KMS-11 (cell line): ENCODE data around the gene GGN.

Source experiments
- H2AFZ ChIP-seq: fragments of 200-600 bp; sonication (generic); 2 replicates; pipeline ENCODE4 v1.6.1; 2016; ENCODE audit warnings: antibody characterized with exemption, mixed run types, low read depth
- H3K27ac ChIP-seq: fragments of 200-600 bp; sonication (generic); 2 replicates; pipeline ENCODE4 v1.6.1; 2016; ENCODE audit warnings: mild to moderate bottlenecking, mixed run types
- H3K27me3 ChIP-seq: fragments of 200-600 bp; sonication (generic); 2 replicates; pipeline ENCODE4 v1.6.1; 2017; ENCODE audit warnings: mild to moderate bottlenecking, low read depth, mixed run types, moderate library complexity; ENCODE audit not compliant: insufficient read depth
- H3K36me3 ChIP-seq: fragments of 200-600 bp; sonication (generic); 2 replicates; pipeline ENCODE4 v1.6.1; 2017; ENCODE audit warnings: mild to moderate bottlenecking, mixed run types; ENCODE audit not compliant: insufficient read depth
- H3K4me1 ChIP-seq: fragments of 200-600 bp; sonication (generic); 2 replicates; pipeline ENCODE4 v1.6.1; 2016; ENCODE audit warnings: mild to moderate bottlenecking, low read depth, mixed run types; ENCODE audit not compliant: poor library complexity, severe bottlenecking
- H3K4me2 ChIP-seq: fragments of 200-600 bp; sonication (generic); 2 replicates; pipeline ENCODE4 v1.7.0; 2016; ENCODE audit warnings: mild to moderate bottlenecking, mixed run types
- H3K4me3 ChIP-seq: fragments of 200-600 bp; sonication (generic); IDR thresholded peaks from 2 replicates; pipeline ENCODE4 v1.6.1; 2017; ENCODE audit warnings: low read depth, low read length, mixed read lengths; ENCODE audit not compliant: insufficient read depth
- H3K79me2 ChIP-seq: fragments of 200-600 bp; sonication (generic); 2 replicates; pipeline ENCODE4 v1.6.1; 2016; ENCODE audit warnings: low read depth, mixed run types; ENCODE audit not compliant: insufficient read depth
- H3K9ac ChIP-seq: fragments of 200-600 bp; sonication (generic); 2 replicates; pipeline ENCODE4 v1.6.1; 2016; ENCODE audit warnings: mild to moderate bottlenecking, mixed run types
- H4K20me1 ChIP-seq: fragments of 200-600 bp; sonication (generic); 2 replicates; pipeline ENCODE4 v1.6.1; 2016; ENCODE audit warnings: mild to moderate bottlenecking, mixed run types; ENCODE audit not compliant: insufficient read depth
- CTCF ChIP-seq: fragments of 200-600 bp; sonication (generic); conservative IDR thresholded peaks from 2 replicates; pipeline ENCODE4 v1.6.1; 2017; ENCODE audit warnings: low read depth, mild to moderate bottlenecking, antibody characterized with exemption, low read length, moderate library complexity, mixed read lengths

The GGN gene

GRCh38 chr19:38409631-38410133 lies 21.8 kb upstream of the GGN start:
- Histone ChIP-seq H4K20me1 (no peaks in the 10 kb centered on the region), H3K27me3 (peaks cover 8% of the 10 kb centered on the region; the same call in 1 of the 2 replicates)
- TF ChIP-seq CTCF, result no peak

DNA sequence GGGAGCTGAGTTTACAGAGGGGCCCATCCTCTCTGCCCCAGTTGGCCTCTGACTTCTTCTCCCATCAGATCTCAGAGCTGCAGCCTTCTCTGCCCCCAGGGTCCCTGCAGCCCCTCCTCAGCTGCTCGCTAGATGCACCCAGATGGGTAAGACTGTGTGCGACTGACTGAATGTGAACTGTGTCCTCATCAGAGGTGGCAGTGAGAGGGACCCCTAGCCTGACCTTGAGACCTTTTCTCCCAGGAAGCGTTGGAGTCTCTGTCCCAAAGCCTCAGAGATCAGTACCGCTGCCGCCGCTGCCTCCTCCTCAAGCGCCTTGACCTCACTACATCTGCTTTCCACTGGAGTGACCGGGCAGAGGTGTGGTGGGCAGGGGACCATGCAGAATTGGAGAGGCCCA lies 17.4 kb upstream of the GGN start:
- Histone ChIP-seq H3K4me3 (no peak overlapping the region), H3K36me3 (no peaks in the 10 kb centered on the region), H4K20me1 (no peaks in the 10 kb centered on the region), H3K27ac (no peak overlapping the region), H3K79me2 (no peaks in the 10 kb centered on the region), H3K27me3 (no peaks in the 10 kb centered on the region), H3K4me1 (no peaks in the 10 kb centered on the region), H3K4me2 (no peak overlapping the region), H3K9ac (no peak overlapping the region), H2AFZ (no peak overlapping the region)
- no peak for TF ChIP-seq CTCF

More at GRCh38 chr19:38409631-38410133, 21.8 kb upstream of the GGN start:
- H3K27ac ChIP-seq, result no peak overlapping the region
- H3K79me2 ChIP-seq, result no peaks in the 10 kb centered on the region
- no peak overlapping the region for H3K4me3 ChIP-seq
- no peak overlapping the region for H3K4me2 ChIP-seq
- H2AFZ ChIP-seq, result no peak overlapping the region
- no peaks in the 10 kb centered on the region for H3K36me3 ChIP-seq
- no peaks in the 10 kb centered on the region for H3K4me1 ChIP-seq
- no peak overlapping the region for H3K9ac ChIP-seq

- Histone ChIP-seq H3K4me3 (no peak overlapping the region), H3K4me2 (no peak overlapping the region), H4K20me1 (no peaks in the 10 kb centered on the region), H3K4me1 (no peaks in the 10 kb centered on the region), H2AFZ (no peak overlapping the region), H3K36me3 (no peaks in the 10 kb centered on the region), H3K27ac (no peak overlapping the region), H3K9ac (no peak overlapping the region), H3K27me3 (peaks cover 3% of the 10 kb centered on the region; the same call in 1 of the 2 replicates), H3K79me2 (no peaks in the 10 kb centered on the region)
- TF ChIP-seq CTCF, result no peak
Observed at GRCh38 chr19:38404858-38405257, 17.0 kb upstream of the GGN start.

DNA sequence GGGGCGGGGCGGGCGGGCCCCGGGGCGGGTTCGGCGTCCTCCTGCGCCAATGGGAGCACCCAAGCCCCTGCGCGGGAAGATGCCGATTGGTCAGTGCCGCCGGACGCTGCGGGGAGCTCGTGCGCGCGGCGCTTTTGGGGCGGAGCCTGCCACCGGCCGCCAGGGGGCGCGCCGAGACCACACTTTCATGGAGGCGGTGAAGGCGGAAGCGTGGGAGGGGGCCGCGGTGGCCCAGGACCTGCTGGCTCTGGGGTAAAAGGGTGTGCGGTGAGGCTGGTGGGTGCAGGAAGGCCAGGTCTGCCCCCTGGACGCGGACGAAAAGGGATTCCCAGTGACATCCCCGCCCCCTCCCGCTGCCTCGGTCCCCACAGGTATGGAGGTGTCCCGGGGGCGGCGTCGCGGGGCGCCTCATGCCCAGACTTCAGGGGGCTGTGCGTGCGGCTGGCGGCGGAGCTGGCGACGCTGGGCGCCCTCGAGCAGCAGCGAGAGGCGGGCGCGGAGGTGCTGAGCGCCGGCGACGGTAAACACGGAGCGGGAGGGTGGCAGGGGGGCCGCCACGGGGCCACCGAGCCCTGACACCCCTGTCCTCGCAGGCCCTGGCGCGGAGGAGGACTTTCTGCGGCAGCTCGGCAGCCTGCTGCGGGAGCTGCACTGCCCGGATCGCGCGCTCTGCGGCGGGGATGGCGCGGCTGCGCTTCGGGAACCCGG lies 15.3 kb upstream of the GGN start, which contains the start of gene FAM98C:
FAM98C (plus strand) TSS at position 127 of the 708 bp plus-strand sequence; CDS start at position 188, 61 bp downstream.
- H3K27ac ChIP-seq, result peak within 1 kb of the TSS; percentile 46

More for the DNA sequence above, 15.3 kb upstream of the GGN start, which contains the start of gene FAM98C:
- Histone ChIP-seq H3K9ac (peak within 1 kb of the TSS; percentile 77), H4K20me1 (no peaks in the 10 kb centered on the region), H3K4me3 (no peak within 1 kb of the TSS), H2AFZ (peak within 1 kb of the TSS; percentile 96), H3K27me3 (peaks cover 16% of the 10 kb centered on the region), H3K4me1 (no peaks in the 10 kb centered on the region), H3K4me2 (peak within 1 kb of the TSS; percentile 58), H3K79me2 (no peaks in the 10 kb centered on the region), H3K36me3 (no peaks in the 10 kb centered on the region)
- peak; percentile 85 for TF ChIP-seq CTCF
